Spinal cord (tissue), 10 donors: ENCODE data around the gene UBL7. TPM values are rescaled to one million over a fixed set of nuclear protein-coding genes. Genes with fewer than 3 reads are reported as not detected.
"Not testable (repeated sequence)": the region's sequence is repeated elsewhere in the genome, so short reads cannot be mapped to it uniquely, and the experiment has no call there.

Experiments
- DNase-seq, 6 donors: peaks; one replicate each; pipeline versions ENCODE4 v3.0.0 to v3.0.0-alpha.2; 2013 to 2015; ENCODE audit warnings: low spot score in 6 of 6, low read depth in 4 of 6
- H3K27ac ChIP-seq: one replicate; pipeline ENCODE4 v1.5.1; 2013; ENCODE audit warnings: low read depth, low read length, control low read depth
- H3K27me3 ChIP-seq: one replicate; pipeline ENCODE4 v1.6.1; 2013; ENCODE audit warnings: low read length; ENCODE audit not compliant: control insufficient read depth, insufficient read depth
- H3K36me3 ChIP-seq: one replicate; pipeline ENCODE4 v1.6.1; 2013; ENCODE audit warnings: low read length; ENCODE audit not compliant: control insufficient read depth, insufficient read depth
- H3K4me1 ChIP-seq: one replicate; pipeline ENCODE4 v1.6.1; 2013; ENCODE audit warnings: low read length; ENCODE audit not compliant: control insufficient read depth, insufficient read depth
- H3K4me3 ChIP-seq: one replicate; pipeline ENCODE4 v1.5.1; 2013; ENCODE audit warnings: low read depth, low read length, control low read depth
- H3K9me3 ChIP-seq: one replicate; pipeline ENCODE4 v1.6.1; 2013; ENCODE audit warnings: low read length; ENCODE audit not compliant: control insufficient read depth, insufficient read depth
- WGBS: methylation state at CpG from one replicate; pipeline ENCODE4 v1.1.5; 2013; ENCODE audit warnings: missing lambda C conversion rate; ENCODE audit not compliant: insufficient coverage; 5-methylcytosine and 5-hydroxymethylcytosine counted together
- polyA plus RNA-seq, 2 donors: library from polyadenylated mRNA; unstranded; fragments of 120-200 nt; gene quantifications; one replicate each; pipeline ENCODE4 v1.2.1, GENCODE V29; 2013; ENCODE audit not compliant: insufficient read length in 2 of 2
- total RNA-seq, 2 donors: library from RNA; depleted of rRNA in 1 of 2; stranded (reverse); fragments of 120-200 nt in 1 of 2; fragments of >200 nt in 1 of 2; gene quantifications; one replicate each; pipeline versions ENCODE4 v1.2.3 to v1.2.4, GENCODE V29; 2013 to 2014
- donor health status: healthy.

UBL7 gene
- total and polyA plus RNA-seq, 4 donors: 32.8 to 68.8 (median 57.1) TPM

DNA sequence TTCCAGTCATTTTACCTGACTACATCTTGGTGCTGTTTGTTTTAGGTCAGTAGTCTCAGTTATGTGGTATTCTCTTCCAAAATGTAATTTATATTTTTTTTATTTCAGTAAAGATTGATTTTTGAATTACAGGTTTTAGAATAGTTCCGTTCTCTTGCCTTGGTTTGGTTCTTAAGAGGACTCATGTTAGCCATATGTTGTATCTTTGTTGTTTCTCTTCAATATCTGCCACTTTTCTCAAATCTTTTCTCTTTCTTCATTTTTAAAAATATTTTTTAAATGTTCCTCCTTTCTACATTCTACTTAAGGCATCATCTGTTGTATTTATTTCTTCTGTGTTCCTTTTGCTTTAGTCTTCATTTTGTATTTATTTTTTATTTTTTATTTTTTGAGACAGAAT is 5.6 kb upstream of the UBL7 start:
- Histone ChIP-seq H3K36me3 (peaks cover 3% of the 10 kb centered on the region), H3K9me3 (no peaks in the 10 kb centered on the region), H3K27me3 (no peaks in the 10 kb centered on the region), H3K4me3 (no peak overlapping the region), H3K27ac (no peak overlapping the region), H3K4me1 (no peaks in the 10 kb centered on the region)
- DNase-seq: no peak
- WGBS: no CpG with 5 or more reads among the region's 1 CpG

DNA sequence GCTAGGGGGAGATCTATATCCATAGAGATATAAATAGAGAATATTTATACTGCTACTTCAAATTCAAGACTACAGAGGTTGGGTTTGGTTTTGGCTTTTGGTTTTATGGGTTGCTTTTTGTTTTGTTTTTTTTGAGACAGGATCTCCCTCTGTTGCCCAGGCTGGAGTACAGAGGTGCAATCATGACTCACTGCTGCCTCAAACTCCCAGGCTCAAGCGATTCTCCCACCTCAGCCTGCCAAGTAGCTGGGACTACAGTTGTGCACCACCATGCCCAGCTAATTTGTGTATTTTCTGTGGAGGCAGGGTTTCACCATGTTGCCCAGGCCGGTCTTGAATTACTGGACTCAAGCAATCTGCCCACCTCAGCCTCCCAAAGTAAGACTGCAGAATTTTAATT is 3.9 kb upstream of the UBL7 start:
- Histone ChIP-seq H3K27ac (no peak overlapping the region), H3K4me1 (peaks cover 4% of the 10 kb centered on the region), H3K36me3 (peaks cover 3% of the 10 kb centered on the region), H3K9me3 (no peaks in the 10 kb centered on the region), H3K27me3 (no peaks in the 10 kb centered on the region), H3K4me3 (no peak overlapping the region)
- 100% methylated on average over 1 of the region's 2 CpGs for WGBS
- DNase-seq: no peak

DNA sequence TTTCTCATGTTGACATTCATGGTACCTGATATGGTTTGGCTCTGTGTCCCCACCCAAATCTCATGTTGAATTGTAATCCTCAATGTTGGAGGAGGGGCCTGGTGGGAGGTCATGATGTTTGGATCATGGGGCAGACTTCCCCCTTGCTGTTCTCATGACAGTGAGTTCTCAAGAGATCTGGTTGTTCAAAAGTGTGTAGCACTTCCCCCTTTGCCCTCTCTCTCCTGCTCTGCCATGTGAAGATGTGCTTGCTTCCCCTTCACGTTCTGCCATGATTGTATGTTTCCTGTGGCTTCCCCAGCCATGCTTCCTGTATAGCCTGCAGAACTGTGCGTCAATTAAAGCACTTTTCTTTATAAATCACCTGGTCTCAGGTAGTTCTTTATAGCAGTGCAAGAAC is 3.3 kb upstream of the UBL7 start:
- peaks cover 3% of the 10 kb centered on the region for H3K36me3 ChIP-seq
- WGBS: 75% methylated on average over 1 of the region's 2 CpGs
- no peak for DNase-seq
- peaks cover 6% of the 10 kb centered on the region for H3K4me1 ChIP-seq
- H3K27ac ChIP-seq: no peak overlapping the region
- no peaks in the 10 kb centered on the region for H3K27me3 ChIP-seq
- no peaks in the 10 kb centered on the region for H3K9me3 ChIP-seq
- H3K4me3 ChIP-seq: no peak overlapping the region

DNA sequence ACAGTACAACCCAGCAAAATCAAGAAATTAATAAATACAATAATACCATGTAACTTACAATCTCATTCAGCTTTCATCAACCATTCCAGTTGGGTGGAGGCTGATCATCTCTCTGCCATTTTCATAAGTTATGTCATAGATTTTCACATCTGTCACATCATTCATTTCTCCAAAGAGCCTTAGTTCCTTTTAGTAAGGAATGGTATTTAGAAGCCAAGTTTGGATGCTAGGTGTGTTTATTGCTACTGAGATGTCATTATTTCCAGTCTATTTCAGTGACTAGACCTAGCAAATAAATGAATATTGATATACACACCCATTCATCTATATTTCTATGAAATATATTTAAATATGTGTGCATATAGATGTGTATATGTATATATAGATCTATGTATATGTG is 2.7 kb upstream of the UBL7 start:
- H3K9me3 ChIP-seq: no peaks in the 10 kb centered on the region
- H3K4me1 ChIP-seq: peaks cover 6% of the 10 kb centered on the region
- H3K27me3 ChIP-seq: no peaks in the 10 kb centered on the region
- H3K36me3 ChIP-seq: peaks cover 3% of the 10 kb centered on the region
- H3K27ac ChIP-seq: no peak overlapping the region
- H3K4me3 ChIP-seq: no peak overlapping the region
- no peak for DNase-seq

DNA sequence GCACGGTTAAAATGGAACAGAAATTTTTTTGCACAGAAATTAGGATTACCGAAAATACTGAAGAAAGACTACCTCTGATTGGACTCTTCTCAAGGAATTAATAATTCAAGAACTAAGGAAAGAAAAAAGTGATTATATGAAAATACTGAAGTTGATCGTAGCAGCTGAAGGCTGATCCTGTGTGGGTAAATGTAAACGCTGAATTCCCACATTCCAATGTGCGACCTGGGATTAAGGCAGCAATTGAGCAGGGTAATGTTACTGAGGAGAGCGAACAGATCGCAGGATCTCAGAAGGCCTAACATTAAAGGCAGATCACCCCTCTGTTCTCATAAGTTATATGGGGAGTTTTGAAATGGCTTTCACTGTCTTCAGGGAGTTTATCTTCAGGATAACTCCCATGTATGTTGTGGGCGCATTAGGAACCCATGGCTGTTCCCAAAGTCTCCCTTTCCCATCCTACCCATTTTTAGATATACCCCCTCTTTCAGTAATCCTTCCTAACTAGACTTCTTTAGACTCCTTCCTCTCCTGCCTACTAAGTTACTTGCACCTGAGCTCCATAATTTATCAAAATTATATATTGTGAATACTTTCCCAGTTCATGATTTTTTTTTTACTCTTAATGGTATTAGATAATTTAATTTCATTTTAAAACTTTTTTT is 1.0 kb upstream of the UBL7 start:
- Histone ChIP-seq H3K9me3 (no peaks in the 10 kb centered on the region), H3K27me3 (no peaks in the 10 kb centered on the region), H3K36me3 (peaks cover 9% of the 10 kb centered on the region), H3K4me3 (peak overlapping the region; percentile 10), H3K4me1 (peaks cover 6% of the 10 kb centered on the region), H3K27ac (peak overlapping the region; percentile 87)
- WGBS: 48% methylated on average over 3 of the region's 8 CpGs
- DNase-seq: no peak

DNA sequence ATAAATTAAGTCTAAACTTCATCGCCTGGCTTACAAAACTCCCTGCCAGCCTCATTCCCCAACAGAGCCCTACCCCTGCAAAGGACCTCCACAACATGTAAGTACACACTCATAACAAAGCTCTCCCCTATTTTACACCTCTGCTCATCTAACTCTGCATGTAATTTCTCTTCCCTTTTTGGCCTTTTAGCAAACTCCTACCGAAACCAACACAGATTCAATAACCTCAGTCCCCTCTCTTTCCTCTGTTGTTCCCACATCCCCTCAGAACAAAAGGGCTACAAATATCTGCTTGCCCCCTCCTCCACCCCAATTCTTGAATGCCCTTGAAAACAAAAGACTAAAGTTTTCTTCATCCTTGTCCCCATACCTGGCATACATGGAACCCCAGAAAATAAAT is 662 bp downstream of the UBL7 start:
- Histone ChIP-seq H3K36me3 (peaks cover 20% of the 10 kb centered on the region), H3K27me3 (no peaks in the 10 kb centered on the region), H3K27ac (peak overlapping the region; percentile 87), H3K4me3 (peak overlapping the region; percentile 80), H3K4me1 (peaks cover 6% of the 10 kb centered on the region), H3K9me3 (no peaks in the 10 kb centered on the region)
- WGBS: 42% methylated on average over 2 of the region's 2 CpGs
- DNase-seq: no peak

DNA sequence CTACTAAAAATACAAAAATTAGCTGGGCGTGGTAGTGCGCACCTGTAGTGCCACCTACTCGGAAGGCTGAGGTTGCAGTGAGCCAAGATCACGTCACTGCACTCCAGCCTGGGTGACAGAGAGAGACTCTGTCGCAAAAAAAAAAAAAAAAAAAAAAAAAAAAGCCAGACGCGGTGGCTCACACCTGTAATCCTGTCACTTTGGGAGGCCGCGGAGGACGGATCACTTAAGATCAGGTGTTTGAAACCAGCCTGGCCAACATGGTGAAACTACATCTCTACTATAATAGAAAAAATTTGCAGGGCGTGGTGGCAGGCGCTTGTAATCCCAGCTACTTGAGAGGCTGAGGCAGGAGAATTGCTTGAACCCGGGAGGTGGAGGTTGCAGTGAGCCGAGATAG is 1.2 kb downstream of the UBL7 start:
- H3K27me3 ChIP-seq, H3K4me1 ChIP-seq, H3K27ac ChIP-seq, H3K9me3 ChIP-seq, DNase-seq, H3K4me3 ChIP-seq: not testable (repeated sequence)
- H3K36me3 ChIP-seq: peaks cover 20% of the 10 kb centered on the region
- WGBS: 91% methylated on average over 6 of the region's 14 CpGs

DNA sequence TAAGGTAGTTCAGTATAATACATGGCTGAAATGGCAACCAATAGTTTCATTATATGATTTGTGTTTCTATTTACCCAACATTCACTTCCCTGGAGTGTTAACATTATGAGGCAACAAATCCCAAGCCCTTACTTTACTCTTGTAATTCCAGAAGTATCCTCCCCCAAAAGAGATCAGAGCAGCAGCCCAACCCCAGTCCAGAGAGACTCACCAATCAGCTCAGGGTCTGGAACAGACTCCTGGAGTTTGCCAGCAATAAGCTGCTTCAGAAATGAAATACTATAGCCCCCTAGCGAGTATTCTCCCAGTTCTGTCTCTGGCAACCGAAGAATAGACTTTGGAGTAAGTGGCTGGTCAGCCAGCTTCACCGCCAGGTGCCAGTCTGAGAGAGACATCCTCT is 2.5 kb downstream of the UBL7 start:
- Histone ChIP-seq H3K36me3 (peaks cover 24% of the 10 kb centered on the region), H3K4me3 (no peak overlapping the region), H3K4me1 (peaks cover 6% of the 10 kb centered on the region), H3K9me3 (no peaks in the 10 kb centered on the region), H3K27me3 (no peaks in the 10 kb centered on the region), H3K27ac (no peak overlapping the region)
- 100% methylated on average over 2 of the region's 3 CpGs for WGBS
- DNase-seq: no peak

DNA sequence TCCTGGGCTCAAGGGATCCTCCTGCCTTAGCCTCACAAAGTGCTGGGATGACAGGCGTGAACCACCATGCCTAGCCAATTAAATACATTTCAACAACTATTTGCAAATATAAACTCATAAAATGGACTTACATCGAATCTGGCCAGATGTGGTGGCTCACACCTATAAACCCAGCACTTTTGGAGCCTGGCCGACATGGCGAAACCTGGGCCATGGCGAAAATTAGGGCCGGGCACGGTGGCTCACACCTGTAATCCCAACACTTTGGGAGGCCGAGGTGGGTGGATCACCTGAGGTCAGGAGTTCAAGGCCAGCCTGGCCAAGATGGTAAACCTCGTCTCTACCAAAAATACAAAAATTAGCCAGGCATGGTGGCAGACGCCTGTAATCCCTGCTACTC is 3.9 kb downstream of the UBL7 start:
- H3K27ac ChIP-seq, H3K9me3 ChIP-seq, H3K27me3 ChIP-seq, H3K4me1 ChIP-seq, DNase-seq, H3K4me3 ChIP-seq: not testable (repeated sequence)
- peaks cover 30% of the 10 kb centered on the region for H3K36me3 ChIP-seq
- WGBS: 99% methylated on average over 8 of the region's 10 CpGs

DNA sequence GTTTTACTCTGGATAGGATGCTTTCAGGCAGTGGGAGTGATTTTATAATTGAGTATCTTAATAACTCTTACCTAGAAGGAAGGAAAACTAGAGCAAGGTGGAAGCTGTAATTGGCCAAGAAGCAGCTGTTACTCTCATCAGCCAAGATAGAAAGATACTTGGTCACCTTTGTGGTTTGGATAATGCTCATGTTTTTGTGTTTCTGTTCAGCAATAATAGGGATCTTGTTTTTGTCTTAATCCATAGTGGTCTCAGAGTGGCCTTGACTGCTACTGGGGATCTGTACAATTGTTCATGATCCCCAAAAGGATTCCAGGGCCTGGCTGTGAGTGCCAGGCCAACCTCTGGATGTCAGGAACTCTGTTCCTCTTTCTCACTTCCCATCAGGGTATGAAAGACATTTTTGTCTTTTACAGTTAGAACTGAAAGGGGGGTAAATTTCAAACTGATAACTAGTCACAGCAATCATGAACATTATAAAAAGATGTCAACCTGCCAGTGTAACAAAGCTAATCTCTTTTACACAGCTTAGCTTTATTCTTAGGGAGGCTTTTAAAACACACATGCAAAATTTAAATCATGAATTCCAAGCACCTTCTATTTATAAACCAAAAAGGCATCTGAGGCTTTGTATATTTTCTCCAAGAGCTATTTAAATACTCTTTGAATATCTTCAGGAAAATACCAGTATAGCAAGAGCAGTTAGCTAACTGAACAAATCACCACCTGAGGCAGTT is 6.0 kb downstream of the UBL7 start:
- peaks cover 43% of the 10 kb centered on the region for H3K36me3 ChIP-seq
- no peak for DNase-seq
- H3K27ac ChIP-seq: no peak overlapping the region
- no peak overlapping the region for H3K4me3 ChIP-seq
- no peaks in the 10 kb centered on the region for H3K27me3 ChIP-seq
- no peaks in the 10 kb centered on the region for H3K9me3 ChIP-seq
- H3K4me1 ChIP-seq: peaks cover 9% of the 10 kb centered on the region
